ENCODE measurements around the gene ANKRD44.

Gene ANKRD44

GRCh38 chr2:197237291-197238042 is 73.1 kb downstream of the ANKRD44 start:
- TF ChIP-seq CTCF (IDR thresholded peaks at IDR 0.05) (no peak), ZFX (IDR thresholded peaks at IDR 0.05; ENCODE audit: borderline replicate concordance) (no peak)
- no peak overlapping the region for H3K27ac ChIP-seq

- TF ChIP-seq ZFX (IDR thresholded peaks at IDR 0.05; ENCODE audit: borderline replicate concordance) (no peak), CTCF (IDR thresholded peaks at IDR 0.05) (no peak)
- H3K27ac ChIP-seq: no peak overlapping the region
Observed at GRCh38 chr2:197236816-197237215, 73.8 kb downstream of the ANKRD44 start.

GRCh38 chr2:197236159-197236558 is 74.4 kb downstream of the ANKRD44 start:
- no peak for TF ChIP-seq ZFX (IDR thresholded peaks at IDR 0.05; ENCODE audit: borderline replicate concordance)
- no peak for TF ChIP-seq CTCF (IDR thresholded peaks at IDR 0.05)
- no peak overlapping the region for H3K27ac ChIP-seq

GRCh38 chr2:197235711-197236110 is 74.9 kb downstream of the ANKRD44 start:
- no peak overlapping the region for H3K27ac ChIP-seq
- TF ChIP-seq CTCF (IDR thresholded peaks at IDR 0.05) (no peak), ZFX (IDR thresholded peaks at IDR 0.05; ENCODE audit: borderline replicate concordance) (no peak)

GRCh38 chr2:197234671-197235191 is 75.8 kb downstream of the ANKRD44 start:
- TF ChIP-seq CTCF (IDR thresholded peaks at IDR 0.05): no peak
- no peak overlapping the region for H3K27ac ChIP-seq

GRCh38 chr2:197233473-197233872 is 77.1 kb downstream of the ANKRD44 start:
- TF ChIP-seq ZFX (IDR thresholded peaks at IDR 0.05; ENCODE audit: borderline replicate concordance): no peak
- no peak for TF ChIP-seq CTCF (IDR thresholded peaks at IDR 0.05)
- no peak overlapping the region for H3K27ac ChIP-seq

GRCh38 chr2:197232010-197232409 is 78.6 kb downstream of the ANKRD44 start:
- TF ChIP-seq ZFX (IDR thresholded peaks at IDR 0.05; ENCODE audit: borderline replicate concordance) (no peak), CTCF (IDR thresholded peaks at IDR 0.05) (no peak)
- no peak overlapping the region for H3K27ac ChIP-seq

Measured in 22Rv1 (cell line).